NCI-H2081 treated with DMSO at 0.1 percent for 48 hours (cell line): ENCODE data around the gene ANTKMT.
A peak's percentile ranks its signal among the peaks of the same experiment; 100 is the strongest.
"Not testable (repeated sequence)": the region's sequence is repeated elsewhere in the genome, so short reads cannot be mapped to it uniquely, and the experiment has no call there.

Experiments used
- DNase-seq: peaks from one replicate; lab custom pipeline; 2025; lab: John Stamatoyannopoulos, UW

ANTKMT gene

GRCh38 chr16:728131-728889 is 7.4 kb downstream of the ANTKMT start:
- no peak for DNase-seq

GRCh38 chr16:728890-729744 is 8.2 kb downstream of the ANTKMT start:
- no peak for DNase-seq

GRCh38 chr16:729768-730665 is 9.1 kb downstream of the ANTKMT start:
- no peak for DNase-seq

- DNase-seq: no peak
Measured at GRCh38 chr16:730666-731509, 9.9 kb downstream of the ANTKMT start.

GRCh38 chr16:732332-732731 is 11.4 kb downstream of the ANTKMT start:
- no peak for DNase-seq

- no peak for DNase-seq
Measured at GRCh38 chr16:732936-733335, 12.0 kb downstream of the ANTKMT start.

- DNase-seq: no peak
Measured at GRCh38 chr16:733382-734207, 12.6 kb downstream of the ANTKMT start.

GRCh38 chr16:734208-734980 is 13.4 kb downstream of the ANTKMT start:
- no peak for DNase-seq

- no peak for DNase-seq
Measured at GRCh38 chr16:734981-735881, 14.3 kb downstream of the ANTKMT start.

- DNase-seq: no peak
Measured at GRCh38 chr16:735982-736453, 15.1 kb downstream of the ANTKMT start.

- no peak for DNase-seq
Measured at GRCh38 chr16:736936-737481, 16.1 kb downstream of the ANTKMT start.

- DNase-seq: no peak
Measured at GRCh38 chr16:739560-740458, 18.9 kb downstream of the ANTKMT start.

- no peak for DNase-seq
Measured at GRCh38 chr16:740459-740763, 19.5 kb downstream of the ANTKMT start.

- peak; percentile 47 for DNase-seq
Measured at GRCh38 chr16:740764-741505, 20.0 kb downstream of the ANTKMT start, which contains the start of gene CIAO3. TSS of gene CIAO3 (minus strand) at chr16:740997. CDS start at chr16:740985, 12 bp downstream.

GRCh38 chr16:741986-742629 is 21.2 kb downstream of the ANTKMT start:
- DNase-seq: no peak

- not testable (repeated sequence) for DNase-seq
Measured at GRCh38 chr16:742894-743293, 21.9 kb downstream of the ANTKMT start.
